GM10847 (cell line): ENCODE measurements around the gene CPN2.

Experiments
- POLR2A ChIP-seq: IDR thresholded peaks from 2 replicates; pipeline ENCODE4 v1.6.1; 2011; ENCODE audit not compliant: insufficient read length; ENCODE audit errors: extremely low read depth

The CPN2 gene

DNA sequence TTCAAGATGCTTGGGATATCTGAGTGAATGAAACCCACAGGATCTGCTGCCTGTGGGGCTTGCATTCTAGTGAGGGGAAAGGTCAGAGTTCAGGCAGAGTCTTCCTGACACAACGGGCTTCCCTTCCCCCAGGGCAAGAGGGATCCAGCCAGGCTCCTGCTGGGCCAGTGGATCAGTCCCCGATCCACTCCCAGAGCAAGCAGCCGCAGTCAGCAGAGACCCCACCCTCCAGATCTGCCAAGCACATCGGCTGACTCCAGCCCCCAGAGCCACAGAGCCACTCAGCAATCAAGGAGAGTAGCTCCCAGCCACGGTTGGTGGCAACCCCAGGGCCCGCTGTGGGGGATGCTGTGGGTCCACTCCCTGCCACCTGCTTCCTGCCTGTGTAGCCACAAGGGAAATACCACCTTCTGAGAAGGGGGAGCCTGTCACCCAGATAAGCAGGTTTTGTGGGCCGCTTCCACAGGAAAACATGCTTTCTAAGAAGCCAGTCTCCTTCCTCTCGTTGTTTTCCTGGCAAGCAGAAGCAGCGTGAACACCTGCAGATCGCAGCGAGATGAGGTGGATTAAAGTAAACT, 44.9 kb downstream of the CPN2 start:
- peak; percentile 22 for TF ChIP-seq POLR2A

DNA sequence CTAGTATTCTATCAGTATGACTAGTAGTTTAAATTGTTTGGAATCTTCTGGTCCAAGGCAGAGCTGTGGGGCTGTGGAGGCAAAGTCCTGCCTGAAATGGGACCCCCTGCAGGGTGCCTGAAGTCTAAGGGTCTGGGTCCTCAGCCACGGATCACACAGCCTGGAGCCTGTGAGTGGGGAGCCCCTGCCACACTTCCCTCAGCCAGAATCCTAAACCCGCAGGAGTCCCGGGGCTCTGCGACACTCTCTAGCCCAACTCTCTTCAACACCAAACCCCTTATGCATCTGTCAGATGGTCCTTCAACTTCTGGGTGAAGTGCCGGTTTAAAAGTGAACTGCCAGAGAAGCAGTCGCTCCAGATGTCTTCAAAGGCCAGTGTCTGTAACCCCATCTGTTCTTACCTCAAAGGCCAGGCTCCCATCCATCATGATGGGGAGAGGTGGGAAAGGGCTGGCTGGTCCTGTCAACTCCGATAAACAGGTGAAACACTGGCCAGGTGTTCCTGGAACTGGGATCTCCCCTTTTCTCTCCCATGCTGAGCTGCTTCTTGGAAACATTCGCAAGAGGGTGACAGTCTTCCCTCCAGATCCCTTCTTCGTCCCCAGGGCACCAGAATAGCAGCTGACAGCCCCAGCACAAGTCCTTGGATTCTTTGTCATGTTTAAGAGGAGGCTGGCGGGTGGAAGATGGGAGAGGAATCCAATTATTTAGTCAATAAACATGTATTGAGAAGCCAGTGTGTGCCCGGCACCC, 45.6 kb downstream of the CPN2 start:
- TF ChIP-seq POLR2A = no peak

DNA sequence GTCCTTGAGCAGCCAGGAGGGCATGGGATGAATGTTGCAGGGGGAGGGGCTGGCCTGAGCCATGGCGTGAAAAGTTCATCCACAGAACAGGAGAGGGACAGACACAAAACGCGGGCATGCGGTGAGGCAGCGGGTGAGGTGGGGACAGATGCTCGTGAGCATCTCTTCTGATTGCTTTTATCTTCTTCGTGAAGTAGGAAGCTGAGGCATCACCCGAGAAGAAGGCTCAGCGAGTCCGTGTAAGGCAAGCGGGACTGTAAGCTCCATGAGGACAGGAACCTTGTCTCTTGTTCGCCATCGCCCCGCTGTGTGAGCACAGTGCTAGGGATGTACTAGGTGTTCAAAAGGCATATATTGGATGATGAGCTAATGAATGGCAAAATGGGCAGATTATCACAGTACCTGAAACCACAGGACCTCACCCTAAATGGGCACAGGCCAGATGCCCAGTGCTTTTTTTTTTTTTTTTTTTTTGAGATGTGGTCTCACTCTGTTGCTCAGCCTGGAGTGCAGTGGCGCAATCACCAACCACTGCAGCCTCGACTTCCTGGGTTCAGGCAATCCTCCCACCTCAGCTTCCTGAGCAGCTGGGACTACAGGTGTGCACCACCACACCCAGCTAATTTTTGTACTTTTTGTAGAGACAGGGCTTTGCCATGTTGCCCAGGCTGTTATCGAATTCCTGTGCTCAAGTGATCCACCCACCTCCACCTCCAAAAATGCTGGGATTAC, 46.8 kb downstream of the CPN2 start:
- no peak for TF ChIP-seq POLR2A

DNA sequence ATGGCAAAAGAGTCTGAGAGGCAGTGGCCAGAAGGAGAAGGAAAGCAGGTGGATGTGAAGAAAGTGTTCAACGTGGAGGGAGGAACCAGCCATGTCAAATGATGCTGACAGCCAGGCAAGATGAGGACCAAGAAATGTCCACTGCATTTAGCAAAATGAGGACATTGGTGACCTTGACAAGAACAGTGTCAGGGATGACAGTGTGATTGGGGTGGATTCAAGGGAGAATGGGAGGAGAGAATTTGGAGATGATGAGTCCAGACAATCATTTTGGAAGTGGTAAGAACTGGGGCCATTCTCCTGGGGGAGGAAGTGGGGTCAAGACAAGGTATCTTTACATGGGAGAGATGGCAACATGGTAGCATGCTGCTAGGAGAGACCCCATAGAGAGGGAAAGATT, 47.4 kb downstream of the CPN2 start:
- no peak for TF ChIP-seq POLR2A

DNA sequence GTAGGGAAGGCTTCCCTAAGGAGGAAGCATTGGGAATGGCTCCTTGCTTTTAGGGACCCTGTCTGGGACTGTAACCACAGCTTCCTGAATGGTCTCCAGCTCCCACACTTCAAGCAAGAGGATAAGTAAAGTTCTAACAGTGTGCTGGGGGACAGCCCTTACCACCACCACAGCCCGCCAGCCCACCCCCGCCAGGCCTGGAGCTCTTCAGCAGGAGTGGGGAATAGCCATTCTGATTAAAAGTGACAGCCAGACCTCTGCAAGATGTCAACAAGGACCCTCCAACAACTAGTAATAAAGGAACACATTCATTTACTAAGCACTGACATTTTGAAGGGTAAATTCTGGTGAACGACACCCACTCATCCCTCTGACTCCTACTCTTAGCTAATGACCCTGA, 49.4 kb downstream of the CPN2 start:
- TF ChIP-seq POLR2A = no peak

DNA sequence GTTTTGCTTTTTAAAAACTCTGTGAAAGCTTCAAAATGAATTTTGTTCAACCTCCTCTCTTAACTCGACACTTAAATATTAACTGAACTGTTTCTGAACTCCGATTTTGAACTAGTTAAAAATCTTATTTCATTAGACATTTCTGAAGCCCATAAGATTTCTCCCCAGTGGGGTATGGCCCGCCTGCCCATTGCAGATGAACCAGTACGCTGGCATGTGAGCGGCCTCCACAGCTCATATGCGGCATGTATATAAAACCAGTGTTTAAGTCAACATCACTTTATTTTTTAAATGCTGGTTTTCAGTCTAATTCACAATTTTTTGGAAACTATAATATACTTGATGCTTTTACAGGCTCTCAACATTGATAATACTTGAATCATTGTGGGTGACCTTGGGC, 50.2 kb downstream of the CPN2 start:
- no peak for TF ChIP-seq POLR2A

DNA sequence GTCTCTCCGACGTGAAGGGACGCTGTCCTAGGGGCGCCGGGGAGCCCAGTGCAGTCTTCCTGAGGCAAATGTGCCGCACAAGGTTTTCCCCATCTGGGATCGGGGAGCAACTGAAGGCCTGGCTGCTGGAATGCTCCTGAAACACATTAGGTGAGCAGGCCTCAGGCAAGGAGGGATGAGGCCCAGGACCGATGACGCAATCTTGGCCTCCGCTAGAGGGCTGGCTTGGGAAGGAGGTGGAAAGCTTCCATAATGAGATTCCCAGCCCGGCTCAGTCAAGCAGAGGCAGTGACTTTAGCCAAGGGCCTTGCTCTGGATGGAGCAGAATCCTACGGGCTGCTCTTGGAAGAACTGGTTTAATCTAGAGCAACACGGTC, 50.8 kb downstream of the CPN2 start:
- no peak for TF ChIP-seq POLR2A

DNA sequence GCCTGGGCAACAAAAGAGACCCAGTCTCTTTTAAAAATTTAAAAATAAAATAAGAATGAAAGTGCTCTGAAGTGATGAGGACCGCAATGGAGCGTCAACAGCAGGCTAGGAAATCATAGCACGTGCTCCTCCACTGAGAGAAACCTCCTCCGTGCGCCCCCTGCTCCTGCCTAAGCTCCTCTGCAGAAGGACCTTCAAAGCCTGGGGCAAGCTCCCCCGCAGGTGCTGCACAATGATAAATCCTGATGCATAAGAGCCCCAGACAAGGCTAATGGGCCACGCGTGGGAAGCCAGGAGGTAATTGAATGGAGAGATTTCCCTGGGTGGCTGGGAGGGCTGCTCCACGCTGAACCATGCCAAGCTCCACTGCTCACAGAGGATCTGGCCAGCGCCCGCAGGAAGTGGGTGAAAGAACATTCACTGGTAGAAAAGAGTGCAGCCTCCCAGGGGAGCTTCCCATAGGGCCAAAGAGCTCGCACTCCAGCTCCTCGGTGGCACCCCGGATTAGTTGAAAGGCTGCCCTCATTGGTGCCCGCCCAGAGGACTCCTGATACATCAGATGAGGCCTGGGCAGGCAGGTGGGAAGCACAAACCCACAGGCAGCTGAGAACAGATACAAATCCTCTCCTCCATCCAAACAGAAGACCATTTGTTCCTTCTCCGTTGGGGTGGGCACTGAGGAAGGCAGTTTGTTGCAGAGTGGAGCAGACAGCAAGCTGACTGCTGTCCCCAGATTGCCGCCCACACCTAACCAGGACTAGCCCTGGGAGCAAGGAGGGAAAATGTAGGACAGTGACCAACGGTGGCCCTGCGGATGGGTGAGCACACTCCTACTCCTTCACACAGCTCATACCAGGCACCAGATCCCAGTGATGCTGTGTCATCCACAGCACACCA, 52.5 kb downstream of the CPN2 start:
- TF ChIP-seq POLR2A = no peak

DNA sequence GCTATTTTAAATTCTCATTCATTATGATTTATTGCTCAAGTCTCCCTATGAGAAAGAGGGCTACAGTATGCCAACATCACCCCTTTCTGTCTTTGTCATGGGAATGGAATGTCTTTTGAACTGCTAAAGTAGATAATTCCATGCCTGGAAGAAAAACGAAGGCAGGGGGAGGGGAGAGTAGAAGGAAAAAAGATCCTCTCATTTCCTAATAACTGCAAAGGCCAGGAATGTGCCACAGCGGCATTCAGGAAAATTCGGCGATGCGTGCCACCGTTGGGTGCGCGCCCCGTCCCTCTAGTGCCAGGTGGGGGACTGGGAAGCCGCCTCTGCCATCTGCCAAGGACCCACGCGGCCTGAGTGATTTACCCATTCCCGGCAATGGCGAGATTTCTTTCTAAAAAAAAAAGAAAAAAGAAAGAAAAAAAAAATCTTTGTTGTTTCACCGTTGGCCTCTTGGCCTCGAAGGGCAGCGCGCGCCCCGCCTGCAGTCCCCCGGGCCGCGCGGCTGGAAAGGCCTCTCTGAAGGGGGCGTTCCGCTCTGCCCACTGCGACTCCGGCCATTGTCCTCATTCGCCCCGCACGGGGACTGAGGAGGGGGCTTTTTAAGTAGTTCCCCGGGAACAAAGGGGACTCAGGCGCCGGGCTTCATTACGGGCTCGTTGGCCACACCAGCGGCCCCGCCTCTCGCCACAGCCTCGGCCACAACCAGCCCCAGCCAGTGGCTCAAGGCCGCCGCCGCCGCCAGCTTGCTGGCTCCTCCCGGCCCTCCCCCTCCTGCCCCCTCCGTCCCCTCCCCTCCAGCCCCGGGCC, 54.5 kb downstream of the CPN2 start:
- TF ChIP-seq POLR2A = no peak

DNA sequence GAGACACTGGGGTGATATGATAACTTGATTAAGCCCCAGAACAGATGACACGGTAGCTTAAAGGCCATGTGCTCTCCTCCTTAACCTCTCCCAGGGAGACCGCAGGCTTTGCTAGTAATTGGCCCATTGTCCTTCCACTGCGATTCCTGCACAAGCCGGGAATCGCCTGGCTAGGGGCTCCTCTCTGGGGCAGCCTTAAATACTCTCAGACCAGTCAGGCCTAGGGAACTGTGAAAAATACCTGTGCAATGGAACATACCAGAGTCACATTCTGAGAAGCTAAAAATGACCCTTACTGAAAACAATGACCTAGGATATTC, 56.3 kb downstream of the CPN2 start:
- no peak for TF ChIP-seq POLR2A

DNA sequence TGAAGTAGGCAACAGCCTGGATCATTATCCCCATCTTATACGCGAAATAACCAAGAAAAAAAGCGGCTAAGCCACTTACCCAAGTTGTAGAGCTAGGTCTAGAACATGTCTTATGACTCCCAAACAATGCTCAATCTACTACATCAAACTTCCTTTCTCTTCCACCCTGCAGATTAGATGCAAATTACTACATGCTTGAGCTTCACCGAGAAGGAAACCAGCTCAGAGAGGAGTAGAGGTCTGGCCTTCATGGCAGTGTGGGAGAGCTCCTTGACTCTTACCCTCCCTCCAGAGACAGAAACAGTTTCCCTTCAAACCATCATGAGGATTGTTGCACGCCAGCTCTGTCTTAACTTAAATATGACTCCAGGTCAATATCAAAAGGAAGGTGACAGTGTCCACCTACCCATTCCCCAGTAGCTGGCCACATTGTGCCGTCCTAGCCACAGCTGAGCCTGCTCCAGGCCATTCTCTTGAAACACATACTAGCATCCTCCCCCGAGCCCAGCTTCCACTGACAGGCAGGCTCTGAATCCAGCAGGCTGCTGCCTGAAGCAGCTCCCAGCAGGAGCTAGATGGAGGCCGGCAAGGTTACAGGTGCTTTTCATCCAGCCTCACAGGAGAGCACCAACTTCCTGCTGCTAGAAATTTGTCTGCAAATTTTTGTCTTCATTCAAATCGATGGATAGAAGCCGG, 56.8 kb downstream of the CPN2 start:
- no peak for TF ChIP-seq POLR2A

DNA sequence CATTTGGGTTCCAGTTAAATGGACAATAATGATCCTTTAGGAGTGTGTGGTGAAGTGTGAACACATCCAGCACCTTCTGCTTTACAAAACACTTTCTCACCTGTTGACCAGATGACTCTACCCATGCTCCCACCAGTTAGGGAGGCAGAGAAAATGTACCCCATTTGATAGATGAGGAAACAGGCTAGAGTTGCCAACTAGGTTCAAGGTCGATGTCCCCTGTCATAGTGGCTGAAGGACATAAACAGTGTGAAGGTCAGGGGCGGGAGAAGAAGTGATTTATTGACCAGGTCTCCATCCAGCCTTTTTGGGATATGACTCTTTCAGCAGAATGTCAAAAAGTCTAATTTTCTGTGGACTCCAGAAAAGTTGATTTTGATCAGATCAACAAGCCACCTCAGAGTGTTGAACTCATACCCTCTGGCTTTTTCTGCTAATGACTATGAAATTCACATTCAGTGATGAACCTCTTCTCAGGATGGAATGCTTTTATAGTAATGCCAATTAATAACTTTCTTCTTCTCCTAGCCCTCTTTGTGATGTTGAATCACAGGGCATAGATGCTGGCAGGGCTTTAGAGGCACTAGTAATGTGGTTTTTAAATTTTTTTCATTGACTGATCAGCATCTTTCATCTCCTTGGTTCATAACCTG, 57.5 kb downstream of the CPN2 start:
- TF ChIP-seq POLR2A = no peak

DNA sequence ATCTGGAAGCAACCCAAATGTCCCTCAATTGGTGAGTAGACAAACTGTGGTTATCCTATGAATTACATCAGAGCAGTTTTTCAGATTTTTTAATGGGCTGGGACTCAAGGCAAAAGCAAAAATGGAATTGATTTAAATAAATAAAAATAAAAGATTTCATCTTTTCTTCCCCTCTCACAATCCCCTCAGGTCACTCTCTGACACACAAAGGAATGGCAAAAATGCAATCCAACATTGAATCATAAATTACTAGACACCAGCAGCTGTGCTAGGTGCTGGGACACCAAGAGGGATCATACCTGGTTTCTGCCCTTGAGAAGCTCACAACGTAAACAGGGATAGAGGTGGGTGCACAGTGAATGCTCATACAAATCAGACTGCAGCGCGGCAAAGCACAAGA, 58.8 kb downstream of the CPN2 start:
- TF ChIP-seq POLR2A = no peak
